ENCODE results near the gene MBD4.
"Not testable (repeated sequence)": the region's sequence is repeated elsewhere in the genome, so short reads cannot be mapped to it uniquely, and the experiment has no call there.

Gene MBD4

GRCh38 chr3:129439817-129440617 lies at the start of gene MBD4, which contains the start of gene IFT122:
MBD4 (minus strand) TSS chr3:129439948; CDS start chr3:129439833, 115 bp downstream.
IFT122 (plus strand) TSS chr3:129440224; CDS start chr3:129440331, 107 bp downstream.
- DNase-seq, result peak; percentile 96 to 100 (median 99)

- not testable (repeated sequence) for DNase-seq
Observed at GRCh38 chr3:129489258-129489657, 49.5 kb upstream of the MBD4 start.

- DNase-seq, result not testable (repeated sequence)
Observed at GRCh38 chr3:129487868-129488335, 48.2 kb upstream of the MBD4 start.

GRCh38 chr3:129487183-129487867 lies 47.6 kb upstream of the MBD4 start:
- DNase-seq, result no peak

GRCh38 chr3:129486664-129487035 lies 46.9 kb upstream of the MBD4 start:
- DNase-seq, result no peak

- no peak for DNase-seq
Observed at GRCh38 chr3:129485721-129486663, 46.2 kb upstream of the MBD4 start.

GRCh38 chr3:129485146-129485545 lies 45.4 kb upstream of the MBD4 start:
- DNase-seq, result not testable (repeated sequence)

- DNase-seq, result no peak
Observed at GRCh38 chr3:129483870-129484269, 44.1 kb upstream of the MBD4 start.

GRCh38 chr3:129482721-129483120 lies 43.0 kb upstream of the MBD4 start:
- no peak for DNase-seq

- peak; percentile 25 to 84 (median 69) for DNase-seq
Observed at GRCh38 chr3:129481766-129482332, 42.1 kb upstream of the MBD4 start.

- DNase-seq, result peak in 1 of 6 experiments; percentile 1
Observed at GRCh38 chr3:129481225-129481765, 41.5 kb upstream of the MBD4 start.

- no peak for DNase-seq
Observed at GRCh38 chr3:129476586-129476985, 36.8 kb upstream of the MBD4 start.

- DNase-seq, result no peak
Observed at GRCh38 chr3:129475863-129476262, 36.1 kb upstream of the MBD4 start.

GRCh38 chr3:129474984-129475804 lies 35.4 kb upstream of the MBD4 start:
- DNase-seq, result no peak

- DNase-seq, result no peak
Observed at GRCh38 chr3:129473769-129474152, 34.0 kb upstream of the MBD4 start.

- no peak for DNase-seq
Observed at GRCh38 chr3:129473067-129473768, 33.5 kb upstream of the MBD4 start.

GRCh38 chr3:129470861-129471260 lies 31.1 kb upstream of the MBD4 start:
- no peak for DNase-seq

- DNase-seq, result peak in 3 of 6 experiments; percentile 8 to 34 (median 10)
Observed at GRCh38 chr3:129469026-129469425, 29.3 kb upstream of the MBD4 start.

- DNase-seq, result no peak
Observed at GRCh38 chr3:129467932-129468331, 28.2 kb upstream of the MBD4 start.

- DNase-seq, result no peak
Observed at GRCh38 chr3:129463716-129464115, 24.0 kb upstream of the MBD4 start.

- DNase-seq, result no peak
Observed at GRCh38 chr3:129463094-129463493, 23.3 kb upstream of the MBD4 start.

Measured in stimulated activated naive CD4-positive, alpha-beta T cell (primary cell).